HepG2 (cell line): ENCODE measurements around the gene NCOA6. TPM values are rescaled to one million over a fixed set of nuclear protein-coding genes. Genes with fewer than 3 reads are reported as not detected.

ENCODE experiments used
- ATF4 ChIP-seq, 2 experiments: fragments of 450-650 bp in 1 of 2; sonication (generic) in 1 of 2; formaldehyde crosslinking; IDR thresholded peaks; 2 replicates each; pipeline versions ENCODE4 v1.5.0 to v1.8.0; 2020 to 2022; ENCODE audit warnings: mild to moderate bottlenecking in 1 of 2, missing genetic modification reagents in 1 of 2
- CENPT ChIP-seq: sonication (generic); formaldehyde crosslinking; IDR thresholded peaks from 2 replicates; pipeline ENCODE4 v1.8.0; 2022; ENCODE audit warnings: low read depth, mild to moderate bottlenecking, moderate library complexity, missing genetic modification reagents
- ERF ChIP-seq: IDR thresholded peaks from 2 replicates; pipeline ENCODE4 v1.6.1; 2018; ENCODE audit warnings: missing biosample characterization, missing genetic modification reagents
- GPN1 ChIP-seq: sonication (generic); formaldehyde crosslinking; IDR thresholded peaks from 2 replicates; pipeline ENCODE4 v1.5.1; 2020; ENCODE audit warnings: missing genetic modification reagents, borderline replicate concordance
- IKZF4 ChIP-seq: sonication (generic); formaldehyde crosslinking; IDR thresholded peaks from 2 replicates; pipeline ENCODE4 v1.5.1; 2020; ENCODE audit warnings: borderline replicate concordance, mild to moderate bottlenecking, low read depth, missing genetic modification reagents; ENCODE audit errors: not compliant biosample characterization
- MTA3 ChIP-seq: sonication (generic); formaldehyde crosslinking; IDR thresholded peaks from 2 replicates; pipeline ENCODE4 v1.4.0; 2020; ENCODE audit warnings: missing genetic modification reagents
- PRMT3 ChIP-seq: sonication (generic); formaldehyde crosslinking; IDR thresholded peaks from 2 replicates; pipeline ENCODE4 v1.8.1; 2022; ENCODE audit warnings: low read depth, mild to moderate bottlenecking, moderate library complexity, missing genetic modification reagents, borderline replicate concordance
- TARDBP ChIP-seq: sonication (generic); formaldehyde crosslinking; IDR thresholded peaks from 2 replicates; pipeline ENCODE4 v1.8.0; 2022; ENCODE audit warnings: mild to moderate bottlenecking, missing genetic modification reagents
- ZFX ChIP-seq: sonication (generic); formaldehyde crosslinking; IDR thresholded peaks from 2 replicates; pipeline ENCODE4 v1.4.0; 2020; ENCODE audit warnings: mild to moderate bottlenecking, low read depth, missing genetic modification reagents, moderate library complexity
- ZHX2 ChIP-seq, 2 experiments: sonication (generic) in 1 of 2; formaldehyde crosslinking in 1 of 2; IDR thresholded peaks; 2 replicates each; pipeline versions ENCODE4 v1.6.1 to v1.9.0; 2014 to 2022; ENCODE audit warnings: antibody characterized with exemption in 1 of 2, borderline replicate concordance in 1 of 2, inconsistent platforms in 1 of 2, low read depth in 1 of 2, missing genetic modification reagents in 1 of 2
- ZNF232 ChIP-seq: sonication (generic); formaldehyde crosslinking; IDR thresholded peaks from 2 replicates; pipeline ENCODE4 v1.4.0; 2020; ENCODE audit warnings: missing genetic modification reagents, borderline replicate concordance
- ZNF251 ChIP-seq: sonication (generic); formaldehyde crosslinking; IDR thresholded peaks from 2 replicates; pipeline ENCODE4 v1.9.0; 2021; ENCODE audit warnings: mild to moderate bottlenecking, missing genetic modification reagents
- ZNF430 ChIP-seq: sonication (generic); formaldehyde crosslinking; IDR thresholded peaks from 2 replicates; pipeline ENCODE4 v1.9.0; 2021; ENCODE audit warnings: mild to moderate bottlenecking, missing genetic modification reagents
- ZNF773 ChIP-seq: sonication (generic); formaldehyde crosslinking; IDR thresholded peaks from 2 replicates; pipeline ENCODE4 v1.4.0; 2020; ENCODE audit warnings: missing genetic modification reagents, borderline replicate concordance
- ZNF782 ChIP-seq: sonication (generic); formaldehyde crosslinking; IDR thresholded peaks from 2 replicates; pipeline ENCODE4 v1.4.0; 2020; ENCODE audit warnings: missing genetic modification reagents, mild to moderate bottlenecking, borderline replicate concordance
- polyA plus RNA-seq, 8 experiments: library from polyadenylated mRNA; depleted of rRNA in 3 of 8; stranded (reverse) in 7 of 8; unstranded in 1 of 8; fragments of >200 nt; fragmentation: Illumina TruSeq in 4 of 8; extraction: Trizol in 4 of 8; gene quantifications; 2 replicates each; pipeline versions ENCODE4 v1.2.1 to v1.2.3, GENCODE V29; 2011 to 2016; ENCODE audit warnings: low read depth in 4 of 8, missing spikeins in 1 of 8, mixed read lengths in 1 of 8; ENCODE audit not compliant: insufficient read depth in 1 of 8
- total RNA-seq, 5 experiments: library from RNA; depleted of rRNA; stranded (reverse); fragments of >200 nt; fragmentation: Illumina TruSeq; extraction: Trizol; gene quantifications; 2 replicates each; pipeline ENCODE4 v1.2.3, GENCODE V29; 2016; ENCODE audit warnings: low read depth in 1 of 5
- TF ChIP-seq, protein P1 (sequence below): sonication (generic); formaldehyde crosslinking; IDR thresholded peaks from 2 replicates; pipeline ENCODE4 v1.5.0; 2020; ENCODE audit warnings: missing genetic modification reagents
- TF ChIP-seq, protein P2 (sequence below): sonication (generic); formaldehyde crosslinking; IDR thresholded peaks from 2 replicates; pipeline ENCODE4 v1.4.0; 2020; ENCODE audit warnings: missing genetic modification reagents, borderline replicate concordance

Gene NCOA6
- total and polyA plus RNA-seq, 2 of the 13 experiments (the other 11 are each of a cell fraction or from before 2014, with no cell fraction given): 11.2 to 29.3 TPM

DNA sequence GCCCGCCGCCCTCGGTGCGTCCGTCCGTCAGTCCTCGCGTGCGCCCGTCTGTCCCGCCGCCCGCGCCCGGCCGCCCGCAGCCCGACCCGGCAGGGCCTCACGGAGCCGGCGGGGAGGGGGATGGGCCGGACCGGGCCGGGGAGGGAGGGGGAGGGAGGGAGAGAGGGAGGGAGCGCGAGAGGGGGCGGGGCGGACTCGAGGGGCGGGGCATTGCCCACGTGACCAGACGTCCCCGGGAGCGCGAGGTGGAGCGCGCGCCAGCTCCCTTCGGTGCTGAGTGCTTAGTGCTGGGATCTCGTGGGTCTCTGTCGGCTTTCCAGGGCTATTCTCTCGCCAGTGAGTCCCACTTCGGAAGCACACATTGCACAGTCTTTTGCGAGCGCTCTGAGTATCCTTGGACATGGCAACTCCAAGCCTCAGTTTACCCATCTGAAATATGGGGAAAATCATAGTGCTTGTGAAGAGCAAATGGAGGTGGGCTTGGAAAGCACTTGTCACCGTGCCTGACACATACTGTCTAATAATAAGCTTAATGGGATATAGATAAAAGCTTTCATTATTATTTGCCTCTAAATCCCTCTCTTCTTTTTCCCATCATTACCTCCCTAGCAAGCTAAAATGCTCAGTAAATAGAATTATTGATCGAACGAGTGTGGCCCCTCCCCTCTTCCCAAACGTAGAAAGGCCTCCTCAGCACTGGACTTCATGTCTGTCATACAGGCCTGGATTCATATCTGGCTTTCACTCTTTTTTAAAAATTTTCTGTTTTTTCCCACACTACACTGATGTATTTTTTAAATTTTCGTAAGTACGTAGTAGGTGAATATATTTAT is at the start of gene NCOA6 (continued):
- no peak for TF ChIP-seq ZHX2 (IDR thresholded peaks at IDR 0.05; ENCODE audit: low read depth)
- TF ChIP-seq ZHX2 (CRISPR knock-in tag; IDR thresholded peaks at IDR 0.05; ENCODE audit: borderline replicate concordance): 0 out of 2 replicates have a peak, but pooled peaks have one; percentile 16
- peak; percentile 28; the same call in 1 of the 2 replicates for TF ChIP-seq ZFX (CRISPR knock-in tag)
- TF ChIP-seq ZNF773: 0 out of 2 replicates have a peak, but pooled peaks have one; percentile 29
- TF ChIP-seq GPN1 (CRISPR knock-in tag): 0 out of 2 replicates have a peak, but pooled peaks have one; percentile 27
- no peak for TF ChIP-seq IKZF4 (CRISPR knock-in tag)
- no peak for TF ChIP-seq ATF4 (CRISPR knock-in tag; IDR thresholded peaks at IDR 0.05)
- TF ChIP-seq ZNF232: peak; percentile 38; the same call in 1 of the 2 replicates
- no peak for TF ChIP-seq CENPT (CRISPR knock-in tag)
- peak; percentile 33; the same call in 1 of the 2 replicates for TF ChIP-seq TARDBP
- no peak for TF ChIP-seq MTA3 (CRISPR knock-in tag)
- no peak for TF ChIP-seq ZNF782 (CRISPR knock-in tag)
- TF ChIP-seq ZNF430 (CRISPR knock-in tag): no peak; the same call in 1 of the 2 replicates
- TF ChIP-seq ZNF251: no peak
- no peak for TF ChIP-seq PRMT3 (CRISPR knock-in tag)
- TF ChIP-seq, protein P1, sequence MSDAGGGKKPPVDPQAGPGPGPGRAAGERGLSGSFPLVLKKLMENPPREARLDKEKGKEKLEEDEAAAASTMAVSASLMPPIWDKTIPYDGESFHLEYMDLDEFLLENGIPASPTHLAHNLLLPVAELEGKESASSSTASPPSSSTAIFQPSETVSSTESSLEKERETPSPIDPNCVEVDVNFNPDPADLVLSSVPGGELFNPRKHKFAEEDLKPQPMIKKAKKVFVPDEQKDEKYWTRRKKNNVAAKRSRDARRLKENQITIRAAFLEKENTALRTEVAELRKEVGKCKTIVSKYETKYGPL (CRISPR knock-in tag): no peak
- TF ChIP-seq, protein P2, sequence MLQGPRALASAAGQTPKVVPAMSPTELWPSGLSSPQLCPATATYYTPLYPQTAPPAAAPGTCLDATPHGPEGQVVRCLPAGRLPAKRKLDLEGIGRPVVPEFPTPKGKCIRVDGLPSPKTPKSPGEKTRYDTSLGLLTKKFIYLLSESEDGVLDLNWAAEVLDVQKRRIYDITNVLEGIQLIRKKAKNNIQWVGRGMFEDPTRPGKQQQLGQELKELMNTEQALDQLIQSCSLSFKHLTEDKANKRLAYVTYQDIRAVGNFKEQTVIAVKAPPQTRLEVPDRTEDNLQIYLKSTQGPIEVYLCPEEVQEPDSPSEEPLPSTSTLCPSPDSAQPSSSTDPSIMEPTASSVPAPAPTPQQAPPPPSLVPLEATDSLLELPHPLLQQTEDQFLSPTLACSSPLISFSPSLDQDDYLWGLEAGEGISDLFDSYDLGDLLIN (CRISPR knock-in tag): 0 out of 2 replicates have a peak, but pooled peaks have one; percentile 63
- peak; percentile 80; the same call in 1 of the 2 replicates for TF ChIP-seq ERF (CRISPR knock-in tag)
